SK-N-SH (cell line): ENCODE data around the gene TRMT61B.

Source experiments
- NRF1 ChIP-seq: IDR thresholded peaks from 2 replicates; pipeline ENCODE4 v1.6.1; 2012; ENCODE audit warnings: low read depth, mild to moderate bottlenecking, low read length
- RXRA ChIP-seq: IDR thresholded peaks from 2 replicates; pipeline ENCODE4 v1.4.0; 2012; ENCODE audit warnings: low read depth, mild to moderate bottlenecking, borderline replicate concordance

DNA sequence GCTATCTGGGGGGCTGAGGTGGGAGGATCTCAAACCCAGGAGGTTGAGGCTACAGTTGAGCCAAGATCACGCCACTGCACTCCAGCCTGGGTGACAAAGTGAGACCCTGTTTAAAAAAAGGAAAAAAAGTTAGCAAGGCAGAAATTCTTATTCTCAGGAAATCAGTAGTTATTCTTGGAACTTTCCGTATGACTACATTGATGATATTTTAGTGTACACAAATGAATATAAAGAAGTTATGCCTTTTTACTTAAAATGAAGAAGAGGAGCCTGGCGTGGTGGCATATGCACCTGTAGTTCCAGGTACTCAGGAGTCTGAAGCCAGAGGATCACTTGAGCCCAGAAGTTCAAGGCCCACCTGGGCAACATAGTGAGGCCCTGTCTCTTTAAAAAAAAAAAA is 52.1 kb downstream of the TRMT61B start:
- no peak for TF ChIP-seq NRF1
- no peak for TF ChIP-seq RXRA
